ENCODE results near the gene RHBDF1. TPM values are rescaled to one million over a fixed set of nuclear protein-coding genes. Genes with fewer than 3 reads are reported as not detected.
"Not testable (repeated sequence)": the region's sequence is repeated elsewhere in the genome, so short reads cannot be mapped to it uniquely, and the experiment has no call there.

RHBDF1 gene
- total RNA-seq, 1 experiment from 2014 or later: 26.3 TPM

DNA sequence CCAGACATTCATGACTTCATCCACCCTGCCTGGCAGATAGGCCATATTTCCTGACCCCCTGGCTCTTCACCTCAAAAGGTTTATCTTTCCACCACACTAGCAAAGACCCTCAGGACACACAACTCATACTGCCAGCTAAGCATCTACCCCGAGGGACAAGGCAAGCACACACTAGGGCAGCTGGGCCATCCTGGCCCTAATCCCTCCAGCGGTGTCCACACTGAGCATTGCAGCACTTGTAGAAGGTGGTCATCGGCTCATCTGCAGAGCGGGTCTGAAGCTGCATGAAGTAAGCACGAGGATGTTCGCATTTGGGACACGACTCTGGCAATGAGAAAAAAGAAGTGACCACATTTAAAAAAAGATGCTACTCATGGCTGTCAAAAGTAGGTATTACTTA, 25.2 kb downstream of the RHBDF1 start:
- Histone ChIP-seq H3K9me2 (replicated peaks; ENCODE audit: low read length) (no peaks in the 10 kb centered on the region), H3K4me2 (ENCODE audit: low read length) (no peak overlapping the region), H3K9ac (ENCODE audit: low read length) (no peak overlapping the region), H3F3A (ENCODE audit: low read length, unreplicated experiment) (no peaks in the 10 kb centered on the region), H3K27me3 (ENCODE audit: low read length) (no peaks in the 10 kb centered on the region), H3K79me2 (ENCODE audit: low read length) (peaks cover 25% of the 10 kb centered on the region), H3K27ac (ENCODE audit: low read length) (no peak overlapping the region), H3K9me3 (ENCODE audit: low read length) (no peaks in the 10 kb centered on the region), H4K20me1 (ENCODE audit: low read length) (no peaks in the 10 kb centered on the region), H3K36me3 (ENCODE audit: low read depth, low read length) (peaks cover 8% of the 10 kb centered on the region), H3K4me3 (ENCODE audit: low read length) (no peak overlapping the region), H2AFZ (ENCODE audit: low read length) (no peak overlapping the region), H3K4me1 (ENCODE audit: insufficient read depth, low read length) (peaks cover 10% of the 10 kb centered on the region)
- ChIA-PET POLR2A (ENCODE audit: unreplicated experiment) (no interaction called here), CTCF (no interaction called here)
- DNase-seq (no peak), ATAC-seq (no peak)
- BruUV-seq (replicated peaks): no TSS peak
- intact Hi-C loops (cut with micrococcal nuclease): no loop called here
- TF ChIP-seq CTCF (conservative IDR thresholded peaks at IDR 0.05; ENCODE audit: low read depth, low read length) (no peak), EZH2phosphoT487 (IDR thresholded peaks at IDR 0.05; ENCODE audit: borderline replicate concordance, low read length) (no peak), EZH2 (IDR thresholded peaks at IDR 0.05; ENCODE audit: low read length, unreplicated experiment) (no peak)

- BruUV-seq (replicated peaks); ATAC-seq; H4K20me1 ChIP-seq (ENCODE audit: low read length); H3K4me1 ChIP-seq (ENCODE audit: insufficient read depth, low read length); POLR2A ChIA-PET (ENCODE audit: unreplicated experiment); H3K27me3 ChIP-seq (ENCODE audit: low read length); H3K9me3 ChIP-seq (ENCODE audit: low read length); H3K4me3 ChIP-seq (ENCODE audit: low read length); H3K4me2 ChIP-seq (ENCODE audit: low read length); DNase-seq; CTCF ChIA-PET; H3F3A ChIP-seq (ENCODE audit: low read length, unreplicated experiment); H3K9me2 ChIP-seq (replicated peaks; ENCODE audit: low read length); H2AFZ ChIP-seq (ENCODE audit: low read length); intact Hi-C loops (cut with micrococcal nuclease); H3K27ac ChIP-seq (ENCODE audit: low read length); H3K9ac ChIP-seq (ENCODE audit: low read length); H3K36me3 ChIP-seq (ENCODE audit: low read depth, low read length): not testable (repeated sequence)
- peaks cover 18% of the 10 kb centered on the region for H3K79me2 ChIP-seq (ENCODE audit: low read length)
These were observed 25.9 kb downstream of the RHBDF1 start for GRCh38 chr16:46510-46909.

- Histone ChIP-seq H3K9me2 (replicated peaks; ENCODE audit: low read length) (no peaks in the 10 kb centered on the region), H3F3A (ENCODE audit: low read length, unreplicated experiment) (no peaks in the 10 kb centered on the region), H3K4me1 (ENCODE audit: insufficient read depth, low read length) (peaks cover 5% of the 10 kb centered on the region), H3K9ac (ENCODE audit: low read length) (no peak overlapping the region), H3K9me3 (ENCODE audit: low read length) (no peaks in the 10 kb centered on the region), H3K27ac (ENCODE audit: low read length) (no peak overlapping the region), H4K20me1 (ENCODE audit: low read length) (no peaks in the 10 kb centered on the region), H2AFZ (ENCODE audit: low read length) (no peak overlapping the region), H3K4me3 (ENCODE audit: low read length) (no peak overlapping the region), H3K4me2 (ENCODE audit: low read length) (no peak overlapping the region), H3K27me3 (ENCODE audit: low read length) (no peaks in the 10 kb centered on the region), H3K36me3 (ENCODE audit: low read depth, low read length) (peaks cover 8% of the 10 kb centered on the region), H3K79me2 (ENCODE audit: low read length) (peaks cover 8% of the 10 kb centered on the region)
- ATAC-seq (peak; percentile 81), DNase-seq (peak; percentile 22)
- TF ChIP-seq EZH2phosphoT487 (IDR thresholded peaks at IDR 0.05; ENCODE audit: borderline replicate concordance, low read length): no peak
- TF ChIP-seq EZH2 (IDR thresholded peaks at IDR 0.05; ENCODE audit: low read length, unreplicated experiment): no peak
- TF ChIP-seq CTCF (conservative IDR thresholded peaks at IDR 0.05; ENCODE audit: low read depth, low read length): no peak
- intact Hi-C loops (cut with micrococcal nuclease): no loop called here
- CTCF ChIA-PET: no interaction called here
- BruUV-seq (replicated peaks): no TSS peak
- POLR2A ChIA-PET (ENCODE audit: unreplicated experiment): no interaction called here
These were observed 27.0 kb downstream of the RHBDF1 start for GRCh38 chr16:45454-45853.
